ENCODE results near the gene FPGS.
A peak's percentile ranks its signal among the peaks of the same experiment; 100 is the strongest.

The FPGS gene

GRCh38 chr9:127765418-127765817 lies 37.3 kb upstream of the FPGS start:
- no peaks in the 10 kb centered on the region for H3K27me3 Mint-ChIP-seq (ENCODE audit: low read depth)
- H3K36me3 Mint-ChIP-seq (ENCODE audit: low read depth) = peaks cover 58% of the 10 kb centered on the region
- H3K27ac Mint-ChIP-seq = peak overlapping the region; percentile 58
- H3K4me3 Mint-ChIP-seq = no peak overlapping the region
- H3K4me1 Mint-ChIP-seq (ENCODE audit: low read depth) = peaks cover 61% of the 10 kb centered on the region
- H3K9me3 Mint-ChIP-seq = no peaks in the 10 kb centered on the region

GRCh38 chr9:127767410-127767809 lies 35.3 kb upstream of the FPGS start:
- no peaks in the 10 kb centered on the region for H3K27me3 Mint-ChIP-seq (ENCODE audit: low read depth)
- H3K36me3 Mint-ChIP-seq (ENCODE audit: low read depth) = peaks cover 59% of the 10 kb centered on the region
- peak overlapping the region; percentile 72 for H3K4me3 Mint-ChIP-seq

GRCh38 chr9:127767909-127768331 lies 34.8 kb upstream of the FPGS start:
- Mint-ChIP-seq H3K27me3 (ENCODE audit: low read depth) (no peaks in the 10 kb centered on the region), H3K27ac (peak overlapping the region; percentile 81), H3K9me3 (no peaks in the 10 kb centered on the region), H3K4me1 (ENCODE audit: low read depth) (peaks cover 67% of the 10 kb centered on the region), H3K36me3 (ENCODE audit: low read depth) (peaks cover 54% of the 10 kb centered on the region), H3K4me3 (peak overlapping the region; percentile 86)

More at GRCh38 chr9:127767410-127767809, 35.3 kb upstream of the FPGS start:
- peak overlapping the region; percentile 93 for H3K27ac Mint-ChIP-seq
- peaks cover 72% of the 10 kb centered on the region for H3K4me1 Mint-ChIP-seq (ENCODE audit: low read depth)
- no peaks in the 10 kb centered on the region for H3K9me3 Mint-ChIP-seq

- Mint-ChIP-seq H3K9me3 (no peaks in the 10 kb centered on the region), H3K36me3 (ENCODE audit: low read depth) (peaks cover 51% of the 10 kb centered on the region), H3K27ac (peak overlapping the region; percentile 81), H3K27me3 (ENCODE audit: low read depth) (no peaks in the 10 kb centered on the region), H3K4me3 (peak overlapping the region; percentile 86), H3K4me1 (ENCODE audit: low read depth) (peaks cover 61% of the 10 kb centered on the region)
Measured at GRCh38 chr9:127768698-127769097, 34.0 kb upstream of the FPGS start.

GRCh38 chr9:127769101-127769500 lies 33.6 kb upstream of the FPGS start:
- H3K4me3 Mint-ChIP-seq = peak overlapping the region; percentile 86
- H3K9me3 Mint-ChIP-seq = no peaks in the 10 kb centered on the region
- peaks cover 58% of the 10 kb centered on the region for H3K4me1 Mint-ChIP-seq (ENCODE audit: low read depth)
- peak overlapping the region; percentile 81 for H3K27ac Mint-ChIP-seq
- H3K27me3 Mint-ChIP-seq (ENCODE audit: low read depth) = no peaks in the 10 kb centered on the region
- peaks cover 51% of the 10 kb centered on the region for H3K36me3 Mint-ChIP-seq (ENCODE audit: low read depth)

- Mint-ChIP-seq H3K4me1 (ENCODE audit: low read depth) (peaks cover 58% of the 10 kb centered on the region), H3K9me3 (no peaks in the 10 kb centered on the region), H3K27me3 (ENCODE audit: low read depth) (no peaks in the 10 kb centered on the region), H3K27ac (peak overlapping the region; percentile 81), H3K36me3 (ENCODE audit: low read depth) (peaks cover 49% of the 10 kb centered on the region), H3K4me3 (peak overlapping the region; percentile 86)
Measured at GRCh38 chr9:127769929-127770582, 32.6 kb upstream of the FPGS start.

GRCh38 chr9:127770583-127770904 lies 32.1 kb upstream of the FPGS start:
- Mint-ChIP-seq H3K36me3 (ENCODE audit: low read depth) (peaks cover 46% of the 10 kb centered on the region), H3K27ac (peak overlapping the region; percentile 81), H3K9me3 (no peaks in the 10 kb centered on the region), H3K27me3 (ENCODE audit: low read depth) (no peaks in the 10 kb centered on the region), H3K4me3 (peak overlapping the region; percentile 86), H3K4me1 (ENCODE audit: low read depth) (peaks cover 53% of the 10 kb centered on the region)

GRCh38 chr9:127770905-127771569 lies 31.6 kb upstream of the FPGS start:
- H3K36me3 Mint-ChIP-seq (ENCODE audit: low read depth) = peaks cover 42% of the 10 kb centered on the region

GRCh38 chr9:127771570-127772189 lies 31.0 kb upstream of the FPGS start:
- H3K9me3 Mint-ChIP-seq = no peaks in the 10 kb centered on the region
- H3K4me3 Mint-ChIP-seq = peak overlapping the region; percentile 86
- peaks cover 46% of the 10 kb centered on the region for H3K4me1 Mint-ChIP-seq (ENCODE audit: low read depth)
- peak overlapping the region; percentile 81 for H3K27ac Mint-ChIP-seq
- peaks cover 41% of the 10 kb centered on the region for H3K36me3 Mint-ChIP-seq (ENCODE audit: low read depth)
- H3K27me3 Mint-ChIP-seq (ENCODE audit: low read depth) = no peaks in the 10 kb centered on the region

More at GRCh38 chr9:127770905-127771569, 31.6 kb upstream of the FPGS start:
- Mint-ChIP-seq H3K27me3 (ENCODE audit: low read depth) (no peaks in the 10 kb centered on the region), H3K4me3 (peak overlapping the region; percentile 86), H3K27ac (peak overlapping the region; percentile 81), H3K4me1 (ENCODE audit: low read depth) (peaks cover 50% of the 10 kb centered on the region), H3K9me3 (no peaks in the 10 kb centered on the region)

- Mint-ChIP-seq H3K27me3 (ENCODE audit: low read depth) (no peaks in the 10 kb centered on the region), H3K4me3 (peak overlapping the region; percentile 17), H3K27ac (no peak overlapping the region), H3K4me1 (ENCODE audit: low read depth) (peaks cover 41% of the 10 kb centered on the region), H3K9me3 (no peaks in the 10 kb centered on the region), H3K36me3 (ENCODE audit: low read depth) (peaks cover 37% of the 10 kb centered on the region)
Measured at GRCh38 chr9:127772603-127773002, 30.1 kb upstream of the FPGS start.

GRCh38 chr9:127773272-127773671 lies 29.4 kb upstream of the FPGS start:
- peaks cover 38% of the 10 kb centered on the region for H3K36me3 Mint-ChIP-seq (ENCODE audit: low read depth)
- no peaks in the 10 kb centered on the region for H3K9me3 Mint-ChIP-seq
- H3K27me3 Mint-ChIP-seq (ENCODE audit: low read depth) = no peaks in the 10 kb centered on the region
- H3K4me1 Mint-ChIP-seq (ENCODE audit: low read depth) = peaks cover 43% of the 10 kb centered on the region
- H3K27ac Mint-ChIP-seq = peak overlapping the region; percentile 4
- H3K4me3 Mint-ChIP-seq = no peak overlapping the region

- Mint-ChIP-seq H3K36me3 (ENCODE audit: low read depth) (peaks cover 33% of the 10 kb centered on the region), H3K9me3 (no peaks in the 10 kb centered on the region), H3K4me1 (ENCODE audit: low read depth) (peaks cover 37% of the 10 kb centered on the region), H3K27me3 (ENCODE audit: low read depth) (no peaks in the 10 kb centered on the region), H3K27ac (peak overlapping the region; percentile 80), H3K4me3 (peak overlapping the region; percentile 57)
Measured at GRCh38 chr9:127773981-127774380, 28.7 kb upstream of the FPGS start.

- Mint-ChIP-seq H3K27ac (peak overlapping the region; percentile 100), H3K4me1 (ENCODE audit: low read depth) (peaks cover 31% of the 10 kb centered on the region)
Measured at GRCh38 chr9:127776195-127776923, 26.3 kb upstream of the FPGS start.

GRCh38 chr9:127776924-127777289 lies 25.8 kb upstream of the FPGS start:
- Mint-ChIP-seq H3K27ac (peak overlapping the region; percentile 100), H3K4me3 (peak overlapping the region; percentile 100), H3K4me1 (ENCODE audit: low read depth) (peaks cover 30% of the 10 kb centered on the region), H3K27me3 (ENCODE audit: low read depth) (no peaks in the 10 kb centered on the region), H3K36me3 (ENCODE audit: low read depth) (peaks cover 22% of the 10 kb centered on the region), H3K9me3 (no peaks in the 10 kb centered on the region)

More at GRCh38 chr9:127776195-127776923, 26.3 kb upstream of the FPGS start:
- H3K4me3 Mint-ChIP-seq = peak overlapping the region; percentile 100
- H3K36me3 Mint-ChIP-seq (ENCODE audit: low read depth) = peaks cover 25% of the 10 kb centered on the region
- no peaks in the 10 kb centered on the region for H3K27me3 Mint-ChIP-seq (ENCODE audit: low read depth)
- no peaks in the 10 kb centered on the region for H3K9me3 Mint-ChIP-seq

Data from T-helper 1 cell treated with Interleukin-12 subunit alpha and Interleukin-12 subunit beta and Interleukin-4 antibody, amounts not matched to agents 30 μg/mL and 1 μg/mL, for 36 hours (primary cell).